Epithelial cell of esophagus (primary cell): Measurements from ENCODE around the gene ETV4.
A peak's percentile ranks its signal among the peaks of the same experiment; 100 is the strongest.

Experiments
- DNase-seq: peaks from one replicate; pipeline ENCODE4 v3.0.0; 2010; ENCODE audit warnings: low read depth
- H3K4me3 ChIP-seq: 2 replicates; pipeline ENCODE4 v1.5.1; 2011; ENCODE audit warnings: mild to moderate bottlenecking, low read length, control low read depth
- TF ChIP-seq, protein P1 (sequence below): IDR thresholded peaks from 2 replicates; pipeline ENCODE4 v1.5.1; 2011; ENCODE audit warnings: low read depth, mild to moderate bottlenecking, low read length, control low read depth, inconsistent platforms; ENCODE audit not compliant: insufficient read depth; ENCODE audit errors: missing control alignments

ETV4 gene

DNA sequence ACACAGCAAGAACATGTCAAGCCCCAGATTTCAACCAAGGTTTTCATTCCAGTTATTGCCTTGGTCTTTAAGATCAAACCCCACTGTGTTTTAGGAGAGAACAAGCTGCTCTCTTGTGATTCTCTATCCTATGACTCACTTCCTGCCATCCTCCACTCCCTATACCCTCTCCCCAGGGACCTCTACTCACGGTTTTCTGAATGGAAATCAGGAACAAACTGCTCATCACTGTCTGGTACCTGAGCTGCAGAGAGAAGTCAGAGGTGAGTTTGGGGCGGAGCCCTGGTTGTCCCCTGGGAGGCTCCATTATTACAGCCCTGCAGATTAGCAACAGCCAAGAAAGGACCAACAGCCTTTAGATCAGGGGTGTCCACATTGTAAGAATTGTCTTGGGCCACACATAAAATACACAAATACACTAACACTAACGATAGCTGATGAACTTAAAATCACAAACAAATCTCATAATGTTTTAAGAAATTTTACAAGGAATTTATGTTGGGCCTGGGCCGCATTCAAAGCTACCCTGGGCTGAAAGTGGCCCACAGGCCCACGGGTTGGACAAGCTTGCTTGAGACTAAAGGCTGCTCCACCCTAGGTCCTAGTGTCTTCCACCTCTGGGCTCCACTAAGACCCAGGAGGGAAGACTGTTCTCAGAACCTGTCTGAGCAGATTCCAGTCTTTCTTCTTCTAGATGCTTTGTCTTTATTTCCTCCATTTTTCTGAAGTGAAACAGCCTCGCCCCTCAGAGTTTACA lies 9.7 kb downstream of the ETV4 start:
- peak; percentile 71 for DNase-seq
- TF ChIP-seq, protein P1, sequence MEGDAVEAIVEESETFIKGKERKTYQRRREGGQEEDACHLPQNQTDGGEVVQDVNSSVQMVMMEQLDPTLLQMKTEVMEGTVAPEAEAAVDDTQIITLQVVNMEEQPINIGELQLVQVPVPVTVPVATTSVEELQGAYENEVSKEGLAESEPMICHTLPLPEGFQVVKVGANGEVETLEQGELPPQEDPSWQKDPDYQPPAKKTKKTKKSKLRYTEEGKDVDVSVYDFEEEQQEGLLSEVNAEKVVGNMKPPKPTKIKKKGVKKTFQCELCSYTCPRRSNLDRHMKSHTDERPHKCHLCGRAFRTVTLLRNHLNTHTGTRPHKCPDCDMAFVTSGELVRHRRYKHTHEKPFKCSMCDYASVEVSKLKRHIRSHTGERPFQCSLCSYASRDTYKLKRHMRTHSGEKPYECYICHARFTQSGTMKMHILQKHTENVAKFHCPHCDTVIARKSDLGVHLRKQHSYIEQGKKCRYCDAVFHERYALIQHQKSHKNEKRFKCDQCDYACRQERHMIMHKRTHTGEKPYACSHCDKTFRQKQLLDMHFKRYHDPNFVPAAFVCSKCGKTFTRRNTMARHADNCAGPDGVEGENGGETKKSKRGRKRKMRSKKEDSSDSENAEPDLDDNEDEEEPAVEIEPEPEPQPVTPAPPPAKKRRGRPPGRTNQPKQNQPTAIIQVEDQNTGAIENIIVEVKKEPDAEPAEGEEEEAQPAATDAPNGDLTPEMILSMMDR: no peak
- H3K4me3 ChIP-seq: no peak overlapping the region

DNA sequence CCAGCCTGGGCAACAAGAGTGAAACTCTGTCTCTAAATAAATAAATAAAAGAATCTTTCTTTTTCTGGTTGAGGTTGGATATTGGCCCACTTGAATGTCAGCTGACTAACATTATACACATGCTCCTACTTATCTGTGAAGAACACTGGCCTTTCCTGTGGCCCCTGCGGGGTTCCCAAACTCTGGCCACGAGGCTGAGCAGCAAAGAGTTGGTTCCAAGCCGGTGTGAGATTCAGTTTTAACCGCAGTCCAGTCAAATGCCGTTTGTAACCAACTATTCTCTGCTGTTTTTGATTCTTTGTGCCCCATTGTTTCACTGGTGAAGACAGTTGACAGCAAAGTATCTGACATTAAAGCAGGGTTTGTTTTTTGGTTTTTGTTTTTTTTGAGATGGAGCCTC lies 11.2 kb downstream of the ETV4 start:
- DNase-seq: no peak
- TF ChIP-seq, protein P1: no peak

DNA sequence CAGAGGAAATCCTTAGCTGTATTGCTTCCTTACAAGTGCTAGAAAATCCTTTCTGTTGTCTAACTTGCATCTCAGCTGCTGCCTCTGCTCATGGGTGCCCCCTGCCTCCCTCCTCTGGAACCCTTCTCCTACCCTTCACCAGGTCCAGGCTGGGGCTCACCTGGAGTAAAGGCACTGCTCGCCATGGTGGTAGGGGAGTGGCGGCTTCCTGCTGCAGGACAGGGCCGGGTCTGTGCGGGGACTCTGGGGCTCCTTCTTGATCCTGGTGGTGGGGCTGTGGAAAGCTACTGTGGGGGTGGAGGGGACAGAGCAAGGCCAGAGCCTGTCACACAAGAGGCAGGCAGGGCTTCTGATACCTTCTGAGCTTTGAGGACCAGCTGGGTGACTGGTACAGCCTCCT lies 12.4 kb downstream of the ETV4 start:
- no peak for DNase-seq
- H3K4me3 ChIP-seq: no peak overlapping the region
- TF ChIP-seq, protein P1: no peak

More for the DNA sequence above, 11.2 kb downstream of the ETV4 start:
- no peak overlapping the region for H3K4me3 ChIP-seq

DNA sequence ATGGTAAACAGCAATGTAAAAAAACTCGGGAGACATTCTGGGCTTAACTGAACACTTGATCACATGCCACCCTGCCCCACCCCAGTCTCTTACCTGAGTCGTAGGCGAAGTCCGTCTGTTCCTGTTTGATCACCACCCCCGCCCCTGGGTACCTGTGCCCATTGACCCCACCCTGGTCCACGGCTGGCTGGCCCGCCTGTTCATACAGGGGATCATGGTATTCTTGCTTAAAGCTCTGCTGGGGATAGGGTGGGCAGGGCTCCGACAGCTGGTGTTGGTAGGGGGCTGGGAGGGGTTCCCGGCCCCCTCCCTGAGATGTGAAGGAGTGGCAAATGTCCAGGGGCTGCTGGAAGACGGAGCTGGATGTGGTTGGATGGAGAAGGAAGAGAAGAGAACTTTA lies 13.6 kb downstream of the ETV4 start:
- H3K4me3 ChIP-seq: no peak overlapping the region
- no peak for DNase-seq
- TF ChIP-seq, protein P1: no peak

DNA sequence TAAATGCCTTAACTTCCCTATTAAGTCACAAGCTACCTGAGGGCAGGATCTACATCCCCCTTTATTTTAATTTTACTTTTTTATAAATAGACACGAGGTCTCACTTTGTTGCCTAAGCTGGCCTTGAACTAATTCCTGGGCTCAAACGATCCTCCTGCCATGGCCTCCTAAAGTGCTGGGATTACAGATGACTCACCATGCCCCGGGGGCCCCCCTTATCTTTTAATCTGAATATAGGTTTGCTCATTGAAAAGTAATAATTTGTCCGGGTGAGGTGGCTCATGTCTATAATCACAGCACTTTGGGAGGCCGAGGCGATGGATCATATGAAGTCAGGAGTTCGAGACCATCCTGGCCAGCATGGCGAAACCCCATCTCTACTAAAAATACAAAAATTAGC lies 14.2 kb downstream of the ETV4 start:
- no peak for DNase-seq
- TF ChIP-seq, protein P1: no peak
- no peak overlapping the region for H3K4me3 ChIP-seq

DNA sequence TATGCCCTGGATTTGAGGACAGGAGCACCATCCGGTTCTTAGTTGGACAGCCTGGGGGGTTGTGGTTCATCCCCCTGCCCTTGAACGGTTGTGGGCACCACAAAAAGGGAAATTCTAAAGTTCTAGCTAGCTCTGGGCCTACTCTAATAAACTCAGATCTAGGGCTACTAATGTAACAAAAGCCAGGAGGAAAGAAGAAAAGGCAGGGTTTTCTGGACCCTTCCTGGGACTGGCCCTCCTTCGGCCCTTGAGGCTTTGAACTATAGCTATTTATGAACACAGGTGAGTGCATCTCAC lies 15.1 kb downstream of the ETV4 start:
- H3K4me3 ChIP-seq: no peak overlapping the region
- no peak for DNase-seq
- TF ChIP-seq, protein P1: no peak

DNA sequence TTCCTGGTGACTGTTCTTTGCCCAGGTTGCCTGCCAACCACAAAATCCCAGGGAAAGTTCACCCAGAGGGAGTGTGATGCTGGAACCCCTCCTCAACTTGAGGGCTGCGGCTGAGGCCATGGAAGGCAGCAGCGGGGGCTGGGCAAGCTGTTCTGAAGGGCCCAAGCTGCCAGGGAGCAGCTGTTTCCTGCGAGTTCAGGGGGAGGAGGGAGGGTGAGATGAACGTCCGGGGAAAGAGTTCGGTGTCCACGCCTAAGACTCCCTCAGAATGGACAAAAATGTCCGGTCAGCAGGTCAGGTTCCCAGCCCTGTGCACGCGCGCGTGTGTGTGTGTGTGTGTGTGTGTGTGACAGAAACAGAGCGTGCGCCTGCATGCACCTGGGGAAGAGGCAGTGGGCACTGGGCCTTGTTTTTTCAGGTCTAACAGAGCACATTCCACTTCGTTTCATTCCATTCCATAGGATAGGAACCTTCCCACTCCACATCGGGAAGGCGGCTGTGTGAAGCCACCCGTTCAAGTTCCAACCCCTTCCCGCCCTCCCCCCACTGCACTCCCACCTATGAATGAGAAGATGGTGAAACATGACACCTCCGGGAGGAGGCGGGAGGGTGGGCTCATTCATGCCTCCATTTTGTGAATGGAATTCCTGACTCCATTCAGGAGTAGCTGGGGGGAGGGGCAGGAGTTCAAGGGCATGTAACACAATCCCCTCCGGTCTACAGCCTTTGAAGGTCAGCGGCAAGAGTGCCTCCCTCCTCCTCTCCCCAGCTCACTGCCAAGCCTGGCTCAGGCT lies 15.7 kb downstream of the ETV4 start:
- peak; percentile 33 for DNase-seq
- H3K4me3 ChIP-seq: no peak overlapping the region

More for the DNA sequence above, 15.7 kb downstream of the ETV4 start:
- TF ChIP-seq, protein P1: no peak
